Stimulated activated CD8-positive, alpha-beta memory T cell treated with anti-CD3 and anti-CD28 coated beads, Interleukin-15, amount 100 ng/mL, for 1 hour (primary cell): ENCODE data around the gene CASP6.

Experiments used
- DNase-seq: peaks from one replicate; pipeline ENCODE4 v3.0.0-alpha.2; 2020; ENCODE audit warnings: low read depth

CASP6 gene

DNA sequence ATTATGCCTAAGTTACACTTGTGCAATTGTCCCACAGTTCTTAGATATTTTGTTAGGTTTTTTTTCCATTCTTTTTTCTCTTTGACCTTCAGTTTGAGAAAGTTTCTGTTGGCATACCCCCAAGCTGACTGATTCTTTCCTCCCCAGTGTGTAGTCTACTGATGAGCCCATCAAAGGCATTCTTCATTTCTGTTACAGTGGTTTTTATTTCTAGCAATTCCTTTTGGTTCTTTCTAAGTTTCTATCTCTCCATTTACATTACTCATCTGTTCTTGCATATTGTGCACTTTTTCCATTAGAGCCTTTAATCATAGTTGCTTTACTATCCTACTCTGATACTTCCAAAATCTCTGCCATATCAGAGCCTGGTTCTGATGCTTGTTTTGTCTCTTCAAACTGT, 31.9 kb downstream of the CASP6 start:
- no peak for DNase-seq

DNA sequence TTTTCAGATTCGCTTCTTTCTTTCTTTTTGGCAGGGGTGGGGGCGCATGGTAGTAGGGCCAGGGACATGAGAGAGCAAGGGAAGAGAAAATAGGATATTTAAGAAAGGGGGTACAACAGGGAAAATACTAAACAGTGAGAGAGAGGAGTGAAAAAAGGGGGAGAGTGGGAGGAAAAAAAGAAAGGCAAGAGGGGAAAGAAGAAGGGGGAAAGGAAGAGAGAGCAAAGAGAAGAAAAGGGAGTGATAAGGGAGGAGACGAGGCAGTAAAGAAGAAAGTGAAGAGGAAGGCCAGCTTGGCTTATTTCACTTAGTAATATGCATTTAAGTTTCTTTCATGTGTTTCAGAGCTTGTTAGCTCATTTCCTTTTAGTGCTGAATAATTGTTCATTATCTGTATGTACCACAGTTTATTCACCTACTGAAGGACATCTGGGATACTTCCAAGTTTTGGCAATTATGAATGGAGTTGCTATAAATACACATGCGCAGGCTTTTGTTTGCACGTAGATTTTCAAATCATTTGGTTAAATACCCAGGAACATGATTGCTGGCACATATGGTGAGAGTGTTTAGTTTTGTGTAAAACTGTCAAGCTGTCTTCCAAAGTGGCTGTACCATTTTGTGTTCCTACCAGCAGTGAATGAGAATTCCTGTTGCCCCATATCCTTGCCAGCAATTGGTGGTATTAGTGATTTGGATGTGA, 37.3 kb downstream of the CASP6 start:
- no peak for DNase-seq

DNA sequence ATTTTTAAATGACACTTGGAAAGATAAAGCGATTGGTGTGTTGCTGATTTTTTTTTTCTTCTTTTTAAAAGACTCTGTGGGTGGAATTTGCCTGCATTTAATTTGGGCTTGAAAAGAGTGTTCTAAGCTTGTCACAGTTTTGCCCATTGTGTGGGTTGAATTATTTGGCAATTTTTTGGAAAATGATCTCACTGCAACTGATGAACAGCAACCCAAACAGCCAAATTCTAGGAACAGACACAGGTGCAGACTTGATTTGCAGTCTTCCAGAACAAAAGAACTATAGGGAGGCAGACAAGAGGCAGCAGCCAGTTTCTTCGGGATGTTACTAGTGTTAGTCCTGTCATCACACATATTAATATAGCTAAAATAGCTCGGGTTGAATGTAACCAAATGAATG, 40.5 kb downstream of the CASP6 start:
- no peak for DNase-seq

DNA sequence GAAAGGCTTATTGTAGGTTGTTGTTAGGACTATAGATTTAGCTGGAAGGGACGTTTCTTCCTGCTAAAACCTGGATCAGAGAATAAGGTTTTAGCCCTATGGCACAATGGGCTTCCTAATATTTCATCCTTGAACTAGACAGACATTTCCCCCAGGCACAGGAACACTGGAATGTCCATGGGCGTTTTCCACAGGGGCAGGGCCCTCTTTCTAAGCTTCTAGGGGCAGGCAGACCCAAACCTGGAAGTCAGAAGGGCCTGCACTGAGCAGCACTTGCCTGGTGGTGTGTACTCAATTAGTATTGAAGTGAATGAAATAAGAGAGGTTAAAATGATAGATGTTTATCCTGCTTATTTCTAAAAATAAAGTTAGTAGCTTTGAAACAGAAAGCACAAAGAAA, 41.1 kb downstream of the CASP6 start:
- DNase-seq: no peak

DNA sequence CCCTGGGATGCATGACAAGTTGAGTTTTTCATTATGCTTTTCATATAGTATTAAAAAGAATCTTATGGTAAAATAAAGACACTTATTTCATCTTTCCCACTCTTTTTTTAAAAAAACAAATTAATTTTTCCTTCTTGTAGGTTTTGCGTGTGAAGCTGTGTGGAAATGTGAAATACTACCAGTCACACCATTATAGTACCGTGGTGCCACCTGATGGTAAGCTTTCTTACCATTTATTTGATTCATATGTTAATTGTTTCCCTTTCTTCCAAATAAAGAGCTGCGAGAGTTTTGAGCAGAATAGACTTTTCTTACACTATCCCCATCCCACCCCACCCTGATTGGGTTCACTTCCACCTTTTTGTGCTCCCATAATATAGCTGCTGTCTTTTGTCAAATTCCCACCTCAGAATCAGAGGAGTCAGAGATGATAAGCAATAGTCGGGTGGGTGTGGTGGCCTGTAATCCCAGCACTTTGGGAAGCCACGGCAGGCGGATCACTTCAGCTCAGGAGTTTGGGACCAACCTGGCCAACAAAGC, 44.3 kb downstream of the CASP6 start:
- DNase-seq: no peak

DNA sequence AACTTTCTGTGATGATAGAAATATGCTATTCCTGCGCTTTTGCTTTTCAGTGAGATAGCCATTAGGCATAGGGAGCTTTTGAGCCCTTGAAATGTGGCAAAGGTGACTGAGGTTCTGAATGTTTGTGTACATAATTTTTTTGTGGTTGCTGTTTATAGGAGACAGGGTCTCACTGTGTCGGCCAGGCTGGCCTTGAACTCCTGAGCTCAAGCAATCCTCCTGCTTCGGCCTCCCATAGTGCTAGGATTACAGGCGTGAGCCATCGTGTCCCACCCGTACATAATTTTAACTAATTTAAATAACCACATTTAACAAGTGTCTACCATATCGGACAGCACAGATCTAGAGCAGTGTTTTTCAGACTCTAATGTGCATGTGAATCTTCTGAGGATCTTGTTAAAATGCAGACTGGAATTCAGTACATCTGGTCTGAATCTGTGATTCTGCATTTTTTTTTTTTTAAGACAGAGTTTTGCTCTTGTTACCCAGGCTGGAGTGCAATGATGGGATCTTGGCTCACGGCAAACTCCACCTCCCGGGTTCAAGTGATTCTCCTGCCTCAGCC, 45.3 kb downstream of the CASP6 start:
- DNase-seq: no peak

DNA sequence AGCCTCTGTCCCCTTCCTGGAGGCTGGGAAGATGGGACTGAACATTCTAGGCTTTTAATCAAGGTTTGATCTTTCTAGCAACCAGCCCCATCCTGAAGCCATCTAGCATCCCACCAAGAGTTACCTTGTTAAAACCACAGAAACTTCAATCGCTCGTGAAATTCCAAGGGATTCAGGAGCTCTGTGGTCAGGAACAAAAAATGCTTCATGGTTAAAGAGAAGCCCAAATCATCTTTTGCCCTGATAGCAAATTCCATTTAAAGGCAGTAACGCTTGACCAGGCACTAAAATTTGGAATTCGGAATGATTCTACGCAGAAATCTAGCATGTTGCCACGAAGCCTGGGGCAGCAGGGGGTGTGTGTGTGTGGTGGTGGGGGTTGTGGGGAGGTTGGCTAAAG, 47.8 kb downstream of the CASP6 start:
- DNase-seq: no peak

DNA sequence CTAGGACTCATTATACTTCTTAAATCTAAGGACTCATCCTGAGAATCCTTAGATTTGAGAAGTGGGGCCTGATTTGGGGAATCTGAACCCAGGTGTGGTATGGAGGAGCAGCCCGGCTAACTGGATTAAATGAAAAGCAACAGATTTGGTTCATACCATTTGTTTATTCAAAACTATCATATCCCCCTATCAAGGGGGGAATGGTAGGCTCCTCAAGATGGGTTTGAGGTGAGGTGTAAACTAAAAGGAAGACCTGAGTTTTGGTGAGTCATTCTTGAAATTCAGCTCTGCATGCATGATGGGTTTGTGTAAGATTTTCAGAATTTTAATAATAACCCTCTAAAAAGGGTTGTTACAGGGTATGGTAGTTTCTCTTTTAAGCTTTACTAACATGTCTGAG, 53.4 kb downstream of the CASP6 start:
- no peak for DNase-seq

DNA sequence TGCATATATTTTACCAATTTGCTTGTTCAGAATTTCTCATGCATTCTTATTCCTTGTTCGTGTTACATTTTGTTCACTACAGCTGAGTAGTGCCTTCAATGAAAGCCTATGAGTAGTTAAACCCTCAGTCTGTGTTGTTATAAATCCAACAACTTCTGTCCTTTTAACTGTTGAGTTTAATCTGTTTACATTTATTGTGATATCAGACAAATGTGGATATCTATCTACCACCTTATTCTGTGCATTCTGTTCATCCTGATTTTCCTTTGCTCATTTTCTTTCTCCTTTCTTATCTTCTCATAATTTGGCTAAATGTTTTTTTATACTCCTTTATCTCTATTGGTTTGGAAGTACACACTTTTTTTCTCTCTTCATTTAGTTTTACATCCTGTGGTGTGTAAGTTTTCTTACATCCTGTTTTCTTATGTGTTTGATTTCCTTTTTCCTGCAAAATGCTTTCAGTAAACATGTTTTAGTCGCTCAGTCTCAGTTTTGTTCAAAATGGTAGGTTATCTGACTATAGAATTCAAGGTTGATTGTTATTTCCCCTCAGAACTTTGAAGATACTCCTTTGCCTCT, 54.2 kb downstream of the CASP6 start:
- DNase-seq: no peak

DNA sequence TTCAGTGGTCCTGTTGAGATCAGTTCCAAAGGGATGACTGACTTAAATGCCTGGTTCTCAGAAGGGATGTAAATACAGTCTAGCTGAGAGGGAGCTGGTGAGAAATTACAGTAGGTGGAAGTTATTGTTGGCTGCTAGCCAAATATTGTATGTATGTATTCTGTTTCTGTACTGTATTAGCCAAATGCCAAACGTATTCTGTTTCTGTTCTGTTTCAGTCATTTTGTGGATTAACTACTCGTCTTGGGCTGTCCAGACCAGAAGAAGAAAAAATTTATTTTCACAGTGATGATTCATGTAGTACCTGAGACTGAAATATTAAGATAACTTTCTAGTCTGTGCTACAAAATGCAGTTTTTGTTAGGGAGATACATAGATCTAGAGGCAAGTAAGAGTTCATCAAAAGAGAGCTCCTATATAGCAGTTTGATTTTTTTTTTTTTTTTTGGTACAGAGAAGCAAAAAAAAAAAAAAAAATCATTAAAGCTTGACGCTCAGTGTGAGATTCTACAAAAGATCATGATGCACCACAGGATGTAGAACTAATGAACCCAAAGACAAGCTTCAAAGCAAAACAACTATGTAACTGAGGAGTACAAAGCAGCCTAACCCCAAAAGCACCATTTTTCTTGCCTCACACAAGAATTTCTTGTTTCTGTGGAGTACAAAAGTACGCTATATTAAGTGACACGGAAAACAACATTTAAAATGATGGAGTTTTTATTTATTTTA, 54.8 kb downstream of the CASP6 start:
- no peak for DNase-seq

DNA sequence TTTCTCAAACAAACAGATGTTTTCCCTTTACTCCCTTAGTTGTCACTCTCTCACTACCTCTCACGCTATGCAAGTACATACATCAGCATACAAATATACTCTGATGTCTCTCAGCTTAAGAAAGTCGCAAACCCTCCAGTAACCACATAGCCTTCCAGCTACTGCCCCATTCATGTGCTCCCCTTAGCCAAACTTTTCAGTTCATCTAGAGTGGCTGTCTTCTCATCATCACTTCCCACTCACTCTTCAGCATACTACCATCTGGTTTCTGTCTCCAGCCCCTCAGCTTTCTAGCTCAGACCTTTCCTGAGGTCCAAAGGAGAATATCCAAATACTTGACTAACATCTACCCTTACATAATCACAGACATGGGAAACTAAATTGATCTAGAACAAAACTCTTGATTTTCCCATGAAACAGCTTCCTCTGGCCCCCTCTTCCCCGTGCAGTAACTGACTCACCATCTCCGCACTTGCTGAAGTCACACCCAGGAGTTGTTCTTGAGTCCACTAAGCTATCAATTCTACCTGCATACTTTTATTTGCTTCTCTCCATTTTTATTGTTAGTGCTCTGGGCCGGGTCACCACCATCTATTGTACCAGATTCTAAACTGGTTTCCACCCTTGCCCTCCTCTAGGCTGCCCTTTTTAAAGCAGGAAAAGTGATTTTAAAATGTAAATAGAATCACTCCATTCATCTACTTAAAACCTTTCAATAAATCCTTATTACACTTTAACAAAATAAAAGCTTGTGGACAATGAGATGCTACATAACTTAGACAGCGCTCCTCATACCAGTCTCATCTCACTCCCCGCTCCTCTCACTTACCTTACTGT, 57.2 kb downstream of the CASP6 start:
- DNase-seq: no peak

DNA sequence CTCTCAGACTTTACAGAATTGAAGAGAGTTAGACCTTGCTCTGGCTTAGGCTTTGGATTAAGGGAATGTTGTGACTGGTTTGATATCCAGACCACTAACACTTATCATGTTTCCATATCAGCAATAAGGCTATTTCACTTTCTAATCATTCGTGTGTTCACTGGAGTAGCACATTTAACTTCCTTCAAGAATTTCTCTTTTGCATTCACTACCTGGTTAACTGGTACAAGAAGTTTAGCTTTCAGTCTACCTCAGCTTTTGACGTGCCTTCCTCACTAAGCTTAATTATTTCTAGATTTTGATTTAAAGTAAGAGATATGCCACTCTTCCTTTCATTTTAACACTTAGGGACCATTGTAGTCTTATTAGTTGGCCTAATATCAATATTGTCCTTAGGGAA, 62.6 kb downstream of the CASP6 start:
- no peak for DNase-seq
